Skin of body (tissue), 2 donors: ENCODE measurements around the gene TLE4. TPM values are rescaled to one million over a fixed set of nuclear protein-coding genes. Genes with fewer than 3 reads are reported as not detected.
"Not testable (repeated sequence)": the region's sequence is repeated elsewhere in the genome, so short reads cannot be mapped to it uniquely, and the experiment has no call there.

Experiments
- DNase-seq: peaks from one replicate; lab custom pipeline; 2025; lab: John Stamatoyannopoulos, UW
- total RNA-seq: library from RNA; depleted of rRNA; stranded (reverse); fragments of >200 nt; gene quantifications from one replicate; pipeline ENCODE4 v1.2.3, GENCODE V29; 2014

TLE4 gene
- total RNA-seq, 1 donor from 2014 or later = 21.0 TPM

DNA sequence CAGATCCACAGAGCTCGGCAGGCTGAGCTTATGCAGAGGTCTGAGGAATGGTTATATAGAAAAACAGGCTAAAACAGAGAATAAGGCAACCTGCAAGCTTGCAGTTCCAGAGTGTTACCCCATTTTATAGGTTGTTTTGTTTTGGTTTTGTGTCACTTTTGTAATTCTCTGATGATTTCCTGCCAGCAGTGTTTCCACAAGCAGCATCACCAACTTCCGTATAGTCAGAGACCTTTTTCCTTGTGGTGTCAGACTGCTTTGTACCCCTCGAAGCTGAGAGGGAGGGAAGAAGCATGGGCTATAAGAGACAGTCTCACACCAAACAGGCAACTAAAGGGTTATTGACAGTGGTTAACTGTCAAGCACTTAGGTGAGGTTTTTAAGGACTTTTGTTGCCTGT is 61.8 kb downstream of the TLE4 start:
- no peak for DNase-seq

DNA sequence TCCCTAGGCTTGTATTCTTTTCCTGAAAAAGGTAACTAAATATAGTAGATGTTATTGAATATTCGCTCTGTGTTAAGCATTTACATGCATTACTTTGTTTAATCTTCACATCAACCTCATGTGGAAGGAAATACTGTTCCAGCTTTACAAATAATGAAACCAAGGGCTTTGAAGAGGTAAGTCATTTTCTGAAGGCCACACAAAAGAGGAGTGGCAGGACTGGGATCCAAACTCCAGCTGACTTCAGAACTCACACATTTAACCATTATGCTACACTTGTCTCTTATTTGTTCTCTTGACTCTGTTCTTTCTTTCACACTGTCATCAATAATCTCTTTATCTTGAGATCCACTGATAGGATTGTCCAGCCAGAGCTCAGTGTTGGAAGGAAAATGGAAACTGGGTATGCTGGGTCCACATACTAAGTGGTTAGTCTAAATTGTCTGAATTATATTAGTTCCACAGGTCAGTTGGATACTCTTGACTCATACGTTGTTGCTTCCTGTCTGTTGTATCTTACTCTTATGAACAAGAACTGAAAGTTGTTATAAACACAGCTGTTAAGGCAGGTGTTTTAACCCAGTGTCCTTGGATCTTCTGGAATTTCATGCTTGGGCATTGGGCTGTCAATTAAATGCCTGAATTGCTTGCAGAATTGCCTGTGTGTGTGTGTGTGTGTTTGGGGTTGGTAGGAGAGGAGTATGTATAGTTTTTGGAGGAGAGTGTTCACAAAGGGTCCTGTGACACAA is 65.6 kb downstream of the TLE4 start:
- no peak for DNase-seq

DNA sequence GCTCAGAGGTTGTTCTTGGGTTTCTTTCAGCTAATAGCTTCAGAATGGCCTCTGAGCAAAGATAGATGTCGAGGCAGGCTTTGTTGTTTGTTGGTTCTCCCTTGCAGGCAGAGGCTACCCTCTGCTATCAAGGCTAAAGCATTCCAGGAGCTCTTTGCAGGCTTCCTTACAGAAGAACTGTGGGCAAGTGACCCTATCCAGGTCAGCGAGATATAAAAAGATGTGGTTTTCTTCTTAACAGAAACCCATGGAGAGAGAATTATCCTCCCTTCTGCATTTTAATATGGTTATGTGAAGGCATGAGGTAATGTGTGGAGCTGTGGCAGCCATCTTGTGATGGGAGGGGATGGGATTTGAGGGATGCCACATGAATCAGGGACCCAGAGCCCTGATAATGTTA is 67.0 kb downstream of the TLE4 start:
- DNase-seq = no peak

DNA sequence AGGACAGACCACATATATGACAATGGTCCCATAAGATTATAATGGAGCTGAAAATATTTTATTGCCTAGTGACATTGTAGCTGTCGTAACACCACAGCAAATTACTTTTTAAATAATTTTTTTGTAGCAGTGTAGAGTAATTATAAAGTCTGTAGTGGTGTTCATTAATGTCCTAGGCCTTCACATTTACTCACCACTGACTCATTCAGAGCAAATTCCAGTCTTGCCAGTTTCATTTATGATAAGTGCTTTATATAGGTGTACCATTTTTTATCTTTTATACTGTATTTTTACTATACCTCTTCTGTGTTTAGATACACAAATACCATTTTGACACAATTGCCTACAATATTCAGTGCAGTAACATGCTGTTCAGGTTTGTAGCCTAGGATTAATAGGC is 67.6 kb downstream of the TLE4 start:
- DNase-seq = no peak

DNA sequence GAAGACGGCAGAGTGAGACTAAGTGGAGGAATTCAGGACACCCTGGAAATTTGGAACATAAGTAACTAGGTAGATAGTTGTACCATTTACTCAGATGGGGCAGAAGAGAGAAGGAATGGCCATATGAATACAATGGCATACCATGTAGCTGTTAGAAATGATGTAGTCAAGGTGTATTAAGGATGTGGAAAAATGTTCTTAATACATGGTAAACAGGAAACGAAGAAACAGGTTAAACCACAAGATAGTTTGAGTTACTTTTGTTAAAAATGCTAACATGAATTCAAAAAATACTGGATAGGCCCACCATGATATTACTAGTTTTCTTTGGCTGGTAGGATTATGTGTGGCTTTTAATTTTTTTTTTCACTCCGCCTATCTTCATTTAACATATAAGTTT is 68.3 kb downstream of the TLE4 start:
- DNase-seq = not testable (repeated sequence)

DNA sequence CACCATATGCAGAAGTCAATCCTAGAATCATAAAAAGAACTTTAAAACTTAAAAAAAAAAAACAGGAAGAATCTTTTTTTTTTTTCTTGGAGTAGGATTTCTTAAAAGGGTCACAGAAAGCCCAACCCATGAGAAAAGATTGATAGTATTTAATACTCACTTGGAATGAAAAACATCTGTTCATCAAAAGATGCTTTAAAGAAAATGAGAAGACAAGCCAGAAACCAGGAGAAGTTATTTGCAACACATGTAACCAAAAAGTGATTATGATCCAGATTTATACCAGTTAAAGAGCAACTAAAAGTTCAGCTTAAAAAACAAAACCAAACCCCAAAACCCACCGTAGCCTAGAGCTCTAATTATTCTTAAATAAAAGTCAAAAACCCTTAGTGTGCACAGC is 69.3 kb downstream of the TLE4 start:
- peak; percentile 25 for DNase-seq

DNA sequence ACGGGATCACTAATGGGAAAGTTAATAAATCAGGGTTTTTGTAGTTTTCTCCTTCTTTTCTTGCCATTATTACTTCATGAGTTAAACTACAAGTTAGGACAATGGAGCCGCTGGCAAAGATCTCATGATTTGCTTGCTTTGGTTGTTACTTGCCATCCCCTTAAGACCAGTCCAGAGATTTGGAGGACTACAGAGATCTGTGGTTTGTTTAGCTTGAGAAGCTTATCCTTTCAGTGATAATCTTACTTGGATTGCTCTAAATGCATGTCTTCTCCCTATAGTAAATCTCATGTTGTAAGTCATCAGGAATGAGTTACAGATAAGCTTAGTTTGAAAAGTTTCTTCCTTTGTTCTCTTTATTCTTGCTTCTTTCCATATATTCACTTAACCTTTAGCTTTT is 70.9 kb downstream of the TLE4 start:
- no peak for DNase-seq

DNA sequence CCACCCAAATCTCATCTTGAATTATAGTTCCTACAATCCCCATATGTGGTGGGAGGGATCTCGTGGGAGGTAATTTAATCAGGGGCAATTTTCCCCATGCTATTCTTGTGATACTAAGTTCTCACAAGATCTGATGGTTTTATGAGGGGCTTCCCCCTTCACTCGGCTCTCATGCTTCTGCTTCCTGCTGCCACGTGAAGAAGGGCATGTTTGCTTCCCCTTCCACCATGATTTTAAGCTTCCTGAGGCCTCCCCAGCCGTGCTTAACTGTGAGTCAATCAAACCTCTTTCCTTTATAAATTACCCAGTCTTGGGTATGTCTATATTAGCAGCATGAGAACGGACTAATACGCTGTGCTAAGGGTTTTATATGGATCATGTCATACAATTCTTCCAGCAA is 72.3 kb downstream of the TLE4 start:
- DNase-seq = no peak

DNA sequence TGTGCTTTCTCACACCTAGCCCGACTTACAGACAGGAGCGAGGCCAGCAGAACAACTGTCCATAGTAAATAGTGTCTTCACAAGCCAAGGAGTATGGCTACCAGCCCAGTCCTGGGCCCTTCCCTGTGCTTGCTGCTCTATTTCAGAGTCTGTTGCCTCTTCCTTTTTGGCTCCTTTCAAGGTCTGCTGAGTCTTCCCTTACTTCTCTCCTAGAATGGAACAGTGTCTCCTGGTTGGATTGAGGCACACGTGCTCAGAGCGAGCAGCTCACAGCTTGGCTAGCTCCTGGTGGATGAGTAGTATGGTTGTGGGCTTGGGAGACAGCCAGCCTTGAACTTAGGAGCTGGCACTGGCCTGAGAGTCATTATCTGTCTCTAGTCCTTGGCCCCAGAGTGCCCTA is 72.8 kb downstream of the TLE4 start:
- no peak for DNase-seq

DNA sequence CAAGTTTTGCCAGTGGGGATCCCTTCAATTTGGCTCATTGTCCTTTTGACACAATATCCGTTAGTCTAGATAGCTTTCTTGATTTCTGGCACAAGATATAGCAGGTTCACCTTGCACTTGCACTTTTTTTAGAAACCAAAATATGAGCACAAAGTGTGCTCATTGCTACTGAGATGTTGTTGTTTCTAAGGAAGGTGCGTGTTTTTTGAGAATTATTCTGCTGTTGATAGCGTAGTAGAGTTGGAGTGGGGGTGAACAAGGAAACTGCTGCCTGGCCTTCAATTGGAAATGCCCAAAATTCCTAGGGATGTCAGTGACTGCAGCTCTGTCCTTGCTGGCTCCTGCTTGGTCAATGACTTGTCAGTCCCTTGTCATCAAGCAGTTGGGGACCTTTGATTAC is 73.3 kb downstream of the TLE4 start:
- DNase-seq = no peak

DNA sequence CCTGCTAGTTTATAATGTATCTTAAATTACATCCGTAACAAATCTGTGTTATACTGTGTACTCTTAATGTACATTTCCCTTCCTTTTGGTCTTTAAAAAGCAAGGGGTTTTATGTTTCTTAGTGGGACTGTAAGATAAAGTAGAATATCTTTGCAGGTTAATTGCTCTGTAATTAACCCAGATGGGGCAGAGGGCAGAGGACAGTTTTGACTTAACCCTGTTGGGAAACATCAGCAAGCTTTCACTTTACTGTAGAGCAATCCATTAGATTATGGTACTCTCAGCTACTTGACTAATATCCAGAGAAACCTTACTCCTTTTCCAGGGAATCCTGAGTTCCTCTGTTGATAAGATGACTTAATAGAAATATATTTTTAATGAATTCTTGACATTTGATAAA is 74.3 kb downstream of the TLE4 start:
- no peak for DNase-seq

DNA sequence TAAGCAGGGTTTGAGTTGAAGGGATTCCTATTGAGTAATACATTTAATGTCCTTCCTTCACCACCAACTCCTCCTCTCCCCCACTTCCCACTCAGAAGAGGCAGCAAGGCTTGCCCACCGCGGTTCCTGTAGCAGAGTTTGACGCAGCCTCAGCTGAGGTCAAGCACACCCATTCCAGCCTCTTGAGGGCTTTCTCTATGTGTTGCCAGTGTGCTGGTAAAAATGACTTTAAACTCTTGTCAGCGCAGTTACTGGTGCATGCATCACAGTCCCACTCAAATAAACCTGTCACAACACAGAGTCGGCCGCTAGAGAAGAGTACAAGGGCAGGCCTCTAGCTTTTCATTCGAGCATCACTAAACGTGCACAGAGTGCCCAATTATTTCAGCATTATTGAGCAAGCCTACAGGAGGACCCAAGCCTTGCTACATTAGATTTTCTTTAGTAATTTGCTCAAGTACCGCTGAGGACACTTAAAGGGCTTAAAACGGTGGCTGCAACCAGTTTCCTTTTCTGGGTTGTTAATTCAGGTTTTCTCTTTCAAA is 79.6 kb downstream of the TLE4 start:
- no peak for DNase-seq

DNA sequence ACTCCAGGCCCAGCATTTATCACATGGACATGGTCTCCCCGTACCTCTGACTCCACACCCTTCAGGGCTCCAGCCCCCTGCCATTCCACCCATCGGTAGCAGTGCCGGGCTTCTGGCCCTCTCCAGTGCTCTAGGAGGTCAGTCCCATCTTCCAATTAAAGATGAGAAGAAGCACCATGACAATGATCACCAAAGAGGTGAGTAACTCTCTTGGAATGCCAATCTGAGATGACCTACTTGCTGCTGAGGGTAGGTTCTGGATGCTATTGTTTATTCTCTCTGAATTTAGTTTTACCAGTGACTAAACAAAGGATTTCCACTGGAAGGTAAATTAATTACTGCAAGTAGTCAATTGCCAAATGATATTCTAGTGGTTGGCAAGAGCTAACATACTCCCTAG is 80.8 kb downstream of the TLE4 start:
- no peak for DNase-seq

DNA sequence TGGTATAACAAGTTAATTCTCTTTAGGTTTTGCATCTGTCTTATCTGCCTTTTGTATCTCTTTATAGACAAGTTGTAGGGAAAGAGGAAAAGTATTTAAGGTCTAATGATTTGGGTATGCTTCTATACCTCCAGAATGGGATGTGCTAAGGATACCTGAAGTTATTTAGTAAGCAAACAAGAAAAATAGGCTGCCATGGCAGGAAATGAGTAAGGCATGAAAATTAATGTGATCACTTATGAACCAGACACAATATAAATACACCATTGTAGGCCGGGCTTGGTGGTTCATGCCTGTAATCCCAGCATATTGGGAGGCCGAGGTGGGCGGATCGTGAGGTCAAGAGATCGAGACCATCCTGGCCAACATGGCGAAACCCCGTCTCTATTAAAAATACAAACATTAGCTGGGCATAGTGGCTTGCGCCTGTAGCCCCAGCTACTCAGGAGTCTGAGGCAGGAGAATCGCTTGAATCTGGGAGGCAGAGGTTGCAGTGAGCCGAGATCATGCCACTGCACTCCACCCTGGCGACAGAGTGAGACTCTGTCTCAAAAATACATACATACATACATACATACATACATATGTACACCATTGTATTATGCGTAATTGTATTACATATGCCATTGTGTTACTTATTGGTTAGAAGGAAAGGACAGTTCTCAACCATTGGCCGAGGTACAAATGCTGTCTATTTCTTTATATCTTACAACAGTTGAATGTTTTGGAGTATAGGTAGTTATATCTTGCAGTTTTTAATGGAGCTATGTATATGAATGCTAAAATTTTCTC is 83.0 kb downstream of the TLE4 start:
- DNase-seq = not testable (repeated sequence)

DNA sequence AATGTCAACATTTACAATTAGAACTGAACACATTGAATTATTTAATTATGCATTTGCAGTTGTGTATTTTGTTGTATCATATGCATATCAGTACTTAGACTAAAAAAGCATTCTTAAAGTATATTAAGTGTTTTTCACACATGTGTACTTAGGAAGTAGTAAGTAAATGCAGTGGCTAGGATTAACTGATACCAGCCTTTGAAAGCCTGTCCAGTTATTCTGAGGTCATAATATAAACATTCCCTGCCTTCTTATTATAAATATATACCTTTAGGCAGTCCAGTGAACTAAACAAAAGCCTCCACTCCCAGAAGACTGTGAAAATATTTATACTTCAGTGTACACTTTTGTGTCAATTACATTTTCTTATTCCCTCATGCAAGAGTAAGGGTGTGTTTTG is 83.8 kb downstream of the TLE4 start:
- no peak for DNase-seq

DNA sequence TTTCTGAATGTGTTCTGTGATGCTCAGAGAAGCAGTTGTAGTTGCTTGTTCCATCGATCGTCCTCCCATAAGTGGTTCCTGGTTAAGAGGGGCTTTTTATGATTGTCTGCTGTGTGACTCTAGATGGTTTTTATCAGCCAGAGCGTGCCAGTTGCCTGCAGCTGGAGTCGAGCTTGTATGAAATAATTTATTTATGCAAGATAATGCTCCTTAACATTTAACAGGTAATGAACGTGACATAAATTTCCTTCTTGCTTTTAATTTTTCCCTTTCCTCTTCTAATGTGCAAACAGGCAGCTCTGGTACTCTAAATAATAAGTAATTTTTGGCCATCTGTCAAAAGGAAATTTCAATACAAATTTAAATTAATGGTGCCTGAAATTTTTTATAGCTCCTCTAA is 84.4 kb downstream of the TLE4 start:
- no peak for DNase-seq

DNA sequence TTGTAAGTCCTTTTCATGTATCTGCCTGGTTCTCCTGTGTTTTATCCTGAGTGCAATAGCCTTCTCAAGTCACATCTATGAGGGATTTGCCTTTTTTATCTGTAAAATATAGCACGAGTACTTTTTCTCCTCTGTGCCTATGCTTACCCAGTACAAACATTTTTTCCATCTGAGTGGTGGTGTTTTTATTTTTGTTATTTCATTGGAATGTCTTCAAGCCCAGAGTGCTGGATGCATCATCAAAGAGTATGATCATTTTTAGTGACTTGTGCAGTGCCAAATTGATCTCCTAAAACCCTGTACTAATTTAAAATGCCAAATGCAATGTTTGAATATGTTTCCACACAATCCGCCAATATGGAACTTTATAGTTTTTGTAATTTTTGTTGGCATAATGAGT is 86.1 kb downstream of the TLE4 start:
- DNase-seq = no peak

DNA sequence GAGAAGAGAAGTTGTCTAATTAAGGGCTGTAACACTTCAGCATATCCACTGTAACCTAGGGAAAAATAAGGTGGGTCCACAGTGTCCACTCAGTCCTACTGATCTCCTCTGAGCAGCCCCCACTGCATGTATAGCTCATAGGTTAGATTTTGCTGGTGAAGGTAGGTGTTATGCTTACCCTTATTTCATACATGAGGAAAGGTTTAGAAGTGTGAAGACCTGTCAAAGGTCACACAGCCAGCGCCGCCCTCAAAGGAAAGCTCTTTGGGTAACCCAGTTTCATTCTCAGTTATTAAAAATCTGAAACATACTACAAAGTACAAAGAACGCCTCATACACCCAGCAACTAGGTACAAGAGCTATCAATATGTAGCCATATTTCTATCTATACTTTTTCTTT is 87.2 kb downstream of the TLE4 start:
- no peak for DNase-seq

DNA sequence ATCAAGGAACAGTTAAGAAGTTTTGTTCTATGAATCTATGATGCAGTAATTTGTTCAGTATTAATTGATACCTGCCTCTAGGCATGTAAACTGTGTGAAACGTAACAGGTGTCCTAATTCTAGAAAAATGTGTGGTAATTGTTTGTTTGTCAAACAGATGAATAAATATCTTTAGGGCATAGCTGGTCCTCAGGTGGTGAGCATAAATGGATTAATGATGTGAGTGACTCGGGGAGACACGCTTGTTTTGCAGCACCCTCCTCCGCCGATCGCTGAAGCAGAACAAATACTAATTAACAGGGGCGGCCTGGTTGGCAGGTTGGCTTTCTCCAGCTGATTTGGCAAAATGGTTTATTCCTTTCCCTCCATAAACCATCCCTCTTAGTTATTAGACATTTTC is 88.8 kb downstream of the TLE4 start:
- DNase-seq = no peak

DNA sequence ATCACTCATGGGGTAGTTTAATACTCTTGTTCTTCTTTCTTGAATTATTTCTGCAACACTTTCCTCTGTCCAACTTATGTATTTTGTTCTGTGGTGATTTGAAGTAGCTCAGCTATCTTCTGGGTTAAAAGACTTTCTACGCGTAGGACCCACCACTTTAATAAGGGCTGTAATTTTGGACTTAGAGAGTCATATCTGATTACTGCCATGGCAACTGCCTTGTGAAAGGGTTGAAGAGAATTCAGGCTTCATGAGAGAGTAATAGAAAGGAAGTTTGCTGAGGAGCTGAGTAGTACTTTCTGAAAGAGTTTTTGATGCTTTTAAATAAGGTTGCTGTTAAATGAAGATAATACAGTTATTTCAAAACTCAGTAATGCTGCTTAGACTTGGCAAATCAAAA is 89.5 kb downstream of the TLE4 start:
- DNase-seq = no peak

DNA sequence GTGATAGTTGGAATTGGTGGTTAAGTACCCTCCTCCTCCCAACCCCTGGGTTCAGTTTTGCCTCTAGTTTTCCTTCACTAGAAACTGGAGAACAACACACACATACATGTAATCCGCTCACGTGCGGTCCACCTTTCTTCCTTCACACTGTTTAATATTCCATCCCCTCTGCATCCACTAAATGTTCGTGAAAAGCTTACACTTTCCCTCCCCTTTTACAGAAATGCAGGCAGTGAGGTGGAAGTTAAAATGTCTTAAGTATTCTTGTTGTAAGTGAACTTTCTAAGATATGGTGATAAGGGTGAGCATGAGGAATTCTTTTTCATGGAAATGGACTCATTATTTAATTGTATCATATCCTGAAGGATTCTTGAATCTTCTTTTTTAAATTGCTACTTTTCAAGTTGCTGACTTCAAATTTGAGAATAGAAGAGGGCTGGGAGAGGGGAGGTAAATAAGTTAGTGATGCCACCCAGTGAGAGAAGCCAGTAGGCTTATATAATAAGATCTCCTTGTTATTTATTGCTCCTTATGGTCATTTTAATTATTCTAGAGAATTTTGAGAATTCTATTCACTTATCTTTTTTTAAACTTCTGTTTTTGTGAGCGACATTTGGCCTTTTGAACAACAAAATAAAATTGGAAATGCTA is 90.2 kb downstream of the TLE4 start:
- peak; percentile 44 for DNase-seq

DNA sequence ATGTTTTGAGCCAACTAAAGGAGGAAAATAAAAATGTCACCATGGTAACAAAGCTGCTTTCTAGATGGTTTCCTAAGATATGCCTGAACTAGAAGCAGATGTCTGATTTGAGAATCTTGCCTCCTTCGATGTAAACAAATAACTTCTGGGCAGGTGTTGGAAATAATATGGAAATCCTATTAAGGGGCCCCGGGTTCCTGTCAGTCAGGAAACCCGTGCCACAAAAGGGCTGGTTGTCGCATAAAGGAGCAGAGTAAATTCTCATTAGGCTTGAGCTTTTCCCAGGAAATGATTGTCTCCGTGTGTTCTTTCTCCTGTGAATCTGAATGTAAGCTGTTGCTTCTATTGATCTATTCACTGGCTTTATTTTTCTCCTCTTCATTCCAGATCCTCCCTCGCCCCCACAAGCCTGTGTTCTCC is 90.8 kb downstream of the TLE4 start:
- DNase-seq = peak; percentile 67
